C4-2B (cell line): ENCODE results near the gene PDXP.

Experiments
- H3K27ac ChIP-seq: fragments of 450-650 bp; 2 replicates; pipeline ENCODE4 v1.5.1; 2017
- ZFX ChIP-seq: fragments of 450-650 bp; IDR thresholded peaks from 2 replicates; pipeline ENCODE4 v1.6.1; 2017
- TF ChIP-seq, protein P1 (sequence below): fragments of 450-650 bp; conservative IDR thresholded peaks from 2 replicates; pipeline ENCODE4 v1.5.1; 2017; ENCODE audit warnings: mild to moderate bottlenecking

Gene PDXP

DNA sequence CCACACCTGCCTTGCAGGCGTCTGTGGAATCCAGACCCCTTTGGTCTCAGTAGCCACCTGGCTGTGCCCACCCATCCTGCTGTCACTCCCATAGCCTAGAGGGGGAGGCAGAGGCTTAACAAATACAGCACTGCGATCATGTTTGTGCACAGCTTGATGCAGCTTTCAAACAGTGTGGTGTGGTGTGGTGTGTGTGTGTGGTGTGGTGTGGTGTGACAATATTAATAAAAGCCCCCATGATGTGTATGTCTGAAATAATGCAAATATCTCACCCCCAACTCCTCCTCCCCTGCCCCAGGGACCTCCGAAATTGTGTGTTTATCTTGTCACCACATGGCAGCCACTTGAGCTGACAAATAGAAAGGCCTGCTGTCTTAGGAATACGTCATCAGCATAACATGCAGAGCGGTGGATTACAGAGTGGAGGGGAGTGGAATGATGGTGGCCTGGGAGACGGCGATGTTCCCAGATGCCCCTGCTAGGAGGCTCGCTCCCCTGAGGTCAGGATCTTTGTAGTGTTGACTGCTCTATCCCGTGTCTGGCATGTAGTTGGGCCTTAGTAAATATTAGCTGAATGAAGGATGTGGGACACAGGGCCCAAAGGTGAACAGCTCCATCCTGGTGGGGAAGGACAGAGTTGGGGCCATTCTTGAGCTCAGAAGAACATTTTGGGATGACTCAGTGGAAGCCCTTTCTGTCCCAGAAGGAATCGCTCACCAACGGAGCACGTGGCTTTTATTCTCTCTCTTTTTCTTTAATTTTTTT, 2.8 kb downstream of the PDXP start:
- TF ChIP-seq ZFX, result no peak
- TF ChIP-seq, protein P1, sequence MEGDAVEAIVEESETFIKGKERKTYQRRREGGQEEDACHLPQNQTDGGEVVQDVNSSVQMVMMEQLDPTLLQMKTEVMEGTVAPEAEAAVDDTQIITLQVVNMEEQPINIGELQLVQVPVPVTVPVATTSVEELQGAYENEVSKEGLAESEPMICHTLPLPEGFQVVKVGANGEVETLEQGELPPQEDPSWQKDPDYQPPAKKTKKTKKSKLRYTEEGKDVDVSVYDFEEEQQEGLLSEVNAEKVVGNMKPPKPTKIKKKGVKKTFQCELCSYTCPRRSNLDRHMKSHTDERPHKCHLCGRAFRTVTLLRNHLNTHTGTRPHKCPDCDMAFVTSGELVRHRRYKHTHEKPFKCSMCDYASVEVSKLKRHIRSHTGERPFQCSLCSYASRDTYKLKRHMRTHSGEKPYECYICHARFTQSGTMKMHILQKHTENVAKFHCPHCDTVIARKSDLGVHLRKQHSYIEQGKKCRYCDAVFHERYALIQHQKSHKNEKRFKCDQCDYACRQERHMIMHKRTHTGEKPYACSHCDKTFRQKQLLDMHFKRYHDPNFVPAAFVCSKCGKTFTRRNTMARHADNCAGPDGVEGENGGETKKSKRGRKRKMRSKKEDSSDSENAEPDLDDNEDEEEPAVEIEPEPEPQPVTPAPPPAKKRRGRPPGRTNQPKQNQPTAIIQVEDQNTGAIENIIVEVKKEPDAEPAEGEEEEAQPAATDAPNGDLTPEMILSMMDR, result no peak
- no peak overlapping the region for H3K27ac ChIP-seq

DNA sequence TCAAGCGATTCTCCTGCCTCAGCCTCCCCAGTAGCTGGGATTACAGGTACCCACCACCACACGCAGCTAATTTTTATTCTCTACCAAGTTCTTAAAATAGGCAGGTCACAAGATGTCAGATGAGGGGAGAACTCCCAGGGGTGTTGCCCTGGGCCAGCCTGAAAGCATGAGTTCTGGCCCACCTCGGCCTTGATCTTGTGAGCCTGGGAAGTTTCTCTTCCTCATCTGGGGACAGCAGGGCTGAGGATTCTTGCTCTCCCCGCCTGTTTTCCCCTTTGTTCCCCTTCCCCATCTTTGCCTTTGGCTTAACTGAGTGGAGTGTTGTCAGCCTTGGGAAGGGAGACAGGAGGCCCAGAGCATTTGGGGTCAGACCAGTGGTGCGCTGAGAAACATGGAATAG, 3.5 kb downstream of the PDXP start:
- H3K27ac ChIP-seq, result no peak overlapping the region
- TF ChIP-seq ZFX, result no peak
- TF ChIP-seq, protein P1, result no peak

DNA sequence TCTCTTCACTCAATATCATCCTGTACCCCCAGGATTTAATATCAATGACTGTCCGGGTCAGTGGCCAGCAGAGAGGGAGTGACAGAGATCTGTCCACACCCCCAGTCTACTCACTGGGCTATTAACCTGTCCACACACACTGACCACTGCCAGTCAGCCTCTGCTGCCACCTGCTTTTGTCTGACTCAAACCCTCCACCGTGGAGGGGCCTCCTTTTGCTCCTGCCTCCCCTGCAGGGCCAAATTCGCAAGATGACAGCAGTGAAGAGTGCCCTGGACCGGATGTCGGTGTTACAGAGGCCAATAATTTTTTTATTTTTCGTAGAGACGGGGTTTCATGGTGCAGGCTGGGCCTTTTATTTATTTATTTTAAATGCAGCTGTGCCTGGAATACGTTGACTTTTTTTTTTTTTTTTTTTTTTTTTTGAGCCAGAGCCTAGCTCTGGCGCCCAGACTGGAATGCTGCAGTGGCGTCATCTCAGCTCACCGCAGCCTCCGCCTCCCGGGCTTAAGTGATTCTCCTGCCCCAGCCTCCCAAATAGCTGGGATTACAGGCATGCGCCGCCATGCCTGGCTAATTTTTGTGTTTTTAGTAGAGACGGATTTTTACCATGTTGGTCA, 5.1 kb downstream of the PDXP start:
- no peak overlapping the region for H3K27ac ChIP-seq

DNA sequence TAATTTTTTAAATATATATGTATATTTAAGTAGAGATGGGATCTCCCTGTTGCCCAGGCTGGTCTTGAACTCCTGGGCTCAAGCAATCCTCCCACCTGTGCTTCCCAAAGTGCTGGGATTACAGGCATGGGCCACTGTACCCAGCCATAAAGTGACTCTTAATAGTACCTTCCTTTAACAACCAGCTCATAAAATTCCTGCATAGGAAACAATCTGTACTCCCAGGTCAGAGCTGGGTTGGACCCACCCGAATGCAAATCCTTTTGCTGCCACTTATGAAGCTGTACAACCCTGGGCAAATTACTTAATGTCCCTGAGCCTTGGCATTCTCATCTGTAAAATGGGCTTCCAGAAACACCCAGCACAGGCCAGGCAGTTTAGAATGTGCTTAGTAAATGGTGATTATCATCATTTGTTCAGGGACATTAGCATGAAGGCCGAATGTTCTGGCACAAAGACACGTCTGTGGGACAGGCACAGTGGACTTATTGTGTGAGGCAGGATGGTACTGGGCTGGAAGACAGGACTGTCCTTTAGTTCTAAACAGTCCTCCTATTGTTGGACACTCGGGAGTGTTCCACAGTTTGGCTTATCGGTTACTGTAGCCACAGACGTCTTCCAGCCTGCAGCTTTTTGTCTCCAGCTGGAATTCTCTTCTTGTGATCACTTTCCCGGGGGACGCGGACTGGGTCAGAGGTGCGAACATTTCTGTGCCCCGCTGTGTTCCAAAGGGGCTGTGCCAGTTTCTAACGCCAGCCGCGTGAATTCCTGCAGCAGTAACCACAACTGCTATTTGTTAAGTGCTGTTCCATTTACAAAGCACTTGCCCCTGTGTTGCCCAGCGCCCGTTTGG, 6.0 kb downstream of the PDXP start:
- no peak overlapping the region for H3K27ac ChIP-seq
- TF ChIP-seq ZFX, result no peak
- TF ChIP-seq, protein P1, result no peak

More for the DNA sequence above, 5.1 kb downstream of the PDXP start:
- TF ChIP-seq ZFX, result no peak
- TF ChIP-seq, protein P1, result no peak

DNA sequence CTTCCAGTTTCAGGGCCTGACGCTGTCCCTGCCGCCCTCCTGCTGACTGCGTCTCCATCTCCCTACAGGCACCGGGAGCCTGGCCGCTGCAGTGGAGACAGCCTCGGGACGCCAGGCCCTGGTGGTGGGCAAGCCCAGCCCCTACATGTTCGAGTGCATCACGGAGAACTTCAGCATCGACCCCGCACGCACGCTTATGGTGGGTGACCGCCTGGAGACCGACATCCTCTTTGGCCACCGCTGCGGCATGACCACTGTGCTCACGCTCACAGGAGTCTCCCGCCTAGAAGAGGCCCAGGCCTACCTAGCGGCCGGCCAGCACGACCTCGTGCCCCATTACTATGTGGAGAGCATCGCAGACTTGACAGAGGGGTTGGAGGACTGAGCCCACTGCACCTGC, 7.0 kb downstream of the PDXP start:
- H3K27ac ChIP-seq, result no peak overlapping the region
- TF ChIP-seq, protein P1, result no peak
- TF ChIP-seq ZFX, result no peak

DNA sequence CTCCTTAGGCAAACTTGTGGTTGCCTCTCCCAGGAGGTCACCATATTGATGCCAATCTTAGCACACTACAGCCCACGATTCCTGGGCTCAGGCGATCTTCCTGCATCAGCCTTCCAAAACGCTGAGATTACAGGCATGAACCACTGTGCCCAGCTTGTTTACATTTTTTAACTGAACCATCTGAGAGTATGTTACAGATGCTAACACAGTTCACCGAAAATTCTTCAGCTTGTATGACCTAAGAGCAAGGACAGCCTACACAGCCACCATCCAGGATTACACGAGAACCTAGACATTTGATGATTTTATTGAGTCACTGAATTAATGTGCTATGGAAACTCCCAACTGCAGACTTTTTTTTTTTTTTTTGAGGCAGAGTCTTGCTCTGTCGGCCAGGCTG, 11.1 kb downstream of the PDXP start:
- TF ChIP-seq ZFX, result no peak
- TF ChIP-seq, protein P1, result no peak
- no peak overlapping the region for H3K27ac ChIP-seq
